Activated B cell treated with CpG ODN at 0.5 μM for 24 hours (primary cell): ENCODE results near the gene CHKA. TPM values are rescaled to one million over a fixed set of nuclear protein-coding genes. Genes with fewer than 3 reads are reported as not detected.

Experiments
- ATAC-seq: fragments of 200-7000 bp; cut with Tn5 transposase; one replicate; pipeline ENCODE4 v1.10.0; 2021; ENCODE audit warnings: low read depth, mild to moderate bottlenecking, moderate library complexity
- CTCF ChIA-PET: fragments of 350-600 bp; sonication (Branson Sonifier 250); formaldehyde crosslinking; loops from one replicate; lab custom pipeline; 2021; ENCODE audit warnings: antibody characterized with exemption; lab: Charles Lee
- POLR2A ChIA-PET: fragments of 350-600 bp; sonication (Branson Sonifier 250); formaldehyde crosslinking; loops from one replicate; lab custom pipeline; 2021; ENCODE audit warnings: antibody characterized with exemption; lab: Charles Lee
- DNase-seq: peaks from one replicate; pipeline ENCODE4 v3.0.0; 2022
- H3K27ac Mint-ChIP-seq: one replicate; pipeline ENCODE4 v1.8.0; 2020; ENCODE audit warnings: mixed read lengths
- H3K27me3 Mint-ChIP-seq: one replicate; pipeline ENCODE4 v1.8.0; 2021; ENCODE audit warnings: mixed read lengths
- H3K36me3 Mint-ChIP-seq: one replicate; pipeline ENCODE4 v1.8.0; 2021; ENCODE audit warnings: low read depth, mixed read lengths
- H3K4me1 Mint-ChIP-seq: one replicate; pipeline ENCODE4 v1.8.0; 2021; ENCODE audit warnings: mixed read lengths
- H3K4me3 Mint-ChIP-seq: one replicate; pipeline ENCODE4 v1.8.0; 2020; ENCODE audit warnings: mild to moderate bottlenecking, mixed read lengths
- H3K9me3 Mint-ChIP-seq: one replicate; pipeline ENCODE4 v1.8.0; 2020; ENCODE audit warnings: mixed read lengths
- intact Hi-C: fragments of 100-400 bp; cut with micrococcal nuclease; formaldehyde crosslinking; loops from one replicate; pipeline ENCODE4 v1.15.1; 2024
- total RNA-seq: library from RNA; stranded (reverse); gene quantifications from 2 replicates; pipeline ENCODE4 v1.2.3, GENCODE V29; 2022
- TF ChIP-seq, protein P1 (sequence below): fragments of 200-600 bp; IDR thresholded peaks from one replicate; pipeline ENCODE4 v1.8.0; 2022; ENCODE audit warnings: antibody characterized with exemption, mild to moderate bottlenecking

The CHKA gene
- total RNA-seq, 1 donor from 2014 or later = 16.1 TPM

- no peak for ATAC-seq
- Mint-ChIP-seq H3K9me3 (no peaks in the 10 kb centered on the region), H3K27ac (no peak overlapping the region), H3K36me3 (peaks cover 80% of the 10 kb centered on the region), H3K4me1 (no peaks in the 10 kb centered on the region), H3K4me3 (no peak overlapping the region), H3K27me3 (no peaks in the 10 kb centered on the region)
- ChIA-PET POLR2A (no interaction called here), CTCF (no interaction called here)
- TF ChIP-seq, protein P1, sequence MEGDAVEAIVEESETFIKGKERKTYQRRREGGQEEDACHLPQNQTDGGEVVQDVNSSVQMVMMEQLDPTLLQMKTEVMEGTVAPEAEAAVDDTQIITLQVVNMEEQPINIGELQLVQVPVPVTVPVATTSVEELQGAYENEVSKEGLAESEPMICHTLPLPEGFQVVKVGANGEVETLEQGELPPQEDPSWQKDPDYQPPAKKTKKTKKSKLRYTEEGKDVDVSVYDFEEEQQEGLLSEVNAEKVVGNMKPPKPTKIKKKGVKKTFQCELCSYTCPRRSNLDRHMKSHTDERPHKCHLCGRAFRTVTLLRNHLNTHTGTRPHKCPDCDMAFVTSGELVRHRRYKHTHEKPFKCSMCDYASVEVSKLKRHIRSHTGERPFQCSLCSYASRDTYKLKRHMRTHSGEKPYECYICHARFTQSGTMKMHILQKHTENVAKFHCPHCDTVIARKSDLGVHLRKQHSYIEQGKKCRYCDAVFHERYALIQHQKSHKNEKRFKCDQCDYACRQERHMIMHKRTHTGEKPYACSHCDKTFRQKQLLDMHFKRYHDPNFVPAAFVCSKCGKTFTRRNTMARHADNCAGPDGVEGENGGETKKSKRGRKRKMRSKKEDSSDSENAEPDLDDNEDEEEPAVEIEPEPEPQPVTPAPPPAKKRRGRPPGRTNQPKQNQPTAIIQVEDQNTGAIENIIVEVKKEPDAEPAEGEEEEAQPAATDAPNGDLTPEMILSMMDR = no peak
- intact Hi-C loops = no loop called here
- no peak for DNase-seq
Measured at GRCh38 chr11:68065841-68066240, 55.3 kb downstream of the CHKA start.

- CTCF ChIA-PET = no interaction called here
- no peak overlapping the region for H3K27ac Mint-ChIP-seq
- H3K36me3 Mint-ChIP-seq = peaks cover 78% of the 10 kb centered on the region
Measured at GRCh38 chr11:68064926-68065325, 56.3 kb downstream of the CHKA start.

DNA sequence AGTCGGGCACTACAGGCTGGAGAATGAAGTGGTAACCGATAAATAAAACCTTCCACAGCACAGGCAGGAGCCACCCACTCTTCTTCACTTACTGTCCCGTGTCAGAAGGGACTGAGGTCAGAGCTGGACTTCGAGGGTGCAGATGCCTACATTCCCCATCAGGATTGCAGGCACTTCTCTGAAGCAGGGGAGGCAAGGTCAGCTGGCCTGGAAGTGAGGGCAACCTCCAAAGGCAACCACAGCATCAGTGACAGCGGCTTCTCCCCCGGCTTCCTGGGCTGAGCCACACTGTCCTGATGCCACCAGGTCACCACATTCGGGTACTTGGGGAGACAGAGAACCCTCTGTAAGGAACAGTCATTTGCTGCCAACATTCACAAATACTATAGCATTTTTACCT is 59.7 kb downstream of the CHKA start:
- CTCF ChIA-PET = no interaction called here
- DNase-seq (no peak), ATAC-seq (no peak)
- POLR2A ChIA-PET = interaction anchor here (0.9 kb wide), 1 partner anchor 10 kb away, joined by 4 read pairs; no protein-coding TSS in a partner anchor
- Mint-ChIP-seq H3K36me3 (peaks cover 57% of the 10 kb centered on the region), H3K9me3 (no peaks in the 10 kb centered on the region), H3K4me1 (no peaks in the 10 kb centered on the region), H3K4me3 (no peak overlapping the region), H3K27ac (no peak overlapping the region), H3K27me3 (no peaks in the 10 kb centered on the region)
- TF ChIP-seq, protein P1 = no peak
- intact Hi-C loops = no loop called here

More at GRCh38 chr11:68064926-68065325, 56.3 kb downstream of the CHKA start:
- POLR2A ChIA-PET = interaction anchor here (0.6 to 0.7 kb wide), 3 partner anchors 76 to 227 kb away, joined by 4 to 10 read pairs (median 7); no protein-coding TSS in a partner anchor
- H3K9me3 Mint-ChIP-seq = no peaks in the 10 kb centered on the region
- intact Hi-C loops = no loop called here
- no peaks in the 10 kb centered on the region for H3K27me3 Mint-ChIP-seq
- H3K4me1 Mint-ChIP-seq = no peaks in the 10 kb centered on the region
- H3K4me3 Mint-ChIP-seq = no peak overlapping the region
- no peak for ATAC-seq
- TF ChIP-seq, protein P1 = no peak
- DNase-seq = no peak

- H3K27ac Mint-ChIP-seq = no peak overlapping the region
- ChIA-PET CTCF (no interaction called here), POLR2A (no interaction called here)
- DNase-seq (no peak), ATAC-seq (no peak)
- TF ChIP-seq, protein P1 = no peak
- H3K4me1 Mint-ChIP-seq = peaks cover 3% of the 10 kb centered on the region
- no peaks in the 10 kb centered on the region for H3K9me3 Mint-ChIP-seq
- peaks cover 36% of the 10 kb centered on the region for H3K36me3 Mint-ChIP-seq
- no peak overlapping the region for H3K4me3 Mint-ChIP-seq
- intact Hi-C loops = no loop called here
- H3K27me3 Mint-ChIP-seq = no peaks in the 10 kb centered on the region
Measured at GRCh38 chr11:68057807-68058206, 63.4 kb downstream of the CHKA start.

- Mint-ChIP-seq H3K27ac (no peak overlapping the region), H3K4me1 (peaks cover 3% of the 10 kb centered on the region), H3K27me3 (no peaks in the 10 kb centered on the region), H3K4me3 (no peak overlapping the region), H3K9me3 (no peaks in the 10 kb centered on the region), H3K36me3 (peaks cover 35% of the 10 kb centered on the region)
- ChIA-PET POLR2A (no interaction called here), CTCF (no interaction called here)
- ATAC-seq (no peak), DNase-seq (no peak)
- intact Hi-C loops = no loop called here
- TF ChIP-seq, protein P1 = no peak
Measured at GRCh38 chr11:68056317-68057285, 64.6 kb downstream of the CHKA start.
